HG03460 (cell line): ENCODE measurements around the gene PLAGL1.

Source experiments
- ATAC-seq: cut with Tn5 transposase; IDR thresholded peaks from one replicate; pipeline ENCODE4 v1.9.1; 2021; ENCODE audit not compliant: unreplicated experiment

The PLAGL1 gene

DNA sequence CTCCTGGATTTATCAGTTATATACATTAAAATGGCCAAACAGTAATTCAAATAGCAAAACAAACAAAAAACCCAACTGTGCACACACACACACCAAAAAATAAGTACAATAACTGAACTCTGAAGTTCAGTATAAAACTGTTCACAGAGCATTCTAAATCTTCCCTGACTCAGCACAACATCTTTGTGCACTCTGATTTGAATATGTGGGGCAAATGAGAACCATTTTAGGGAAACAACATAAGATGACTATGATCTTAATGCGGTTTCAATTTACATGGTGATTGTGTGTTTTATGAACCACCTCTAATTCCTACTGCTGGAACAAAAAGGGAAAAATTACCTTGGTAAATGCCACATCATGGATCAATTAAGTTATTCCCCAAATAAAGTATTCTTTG lies 41.7 kb downstream of the PLAGL1 start:
- ATAC-seq, result no peak

DNA sequence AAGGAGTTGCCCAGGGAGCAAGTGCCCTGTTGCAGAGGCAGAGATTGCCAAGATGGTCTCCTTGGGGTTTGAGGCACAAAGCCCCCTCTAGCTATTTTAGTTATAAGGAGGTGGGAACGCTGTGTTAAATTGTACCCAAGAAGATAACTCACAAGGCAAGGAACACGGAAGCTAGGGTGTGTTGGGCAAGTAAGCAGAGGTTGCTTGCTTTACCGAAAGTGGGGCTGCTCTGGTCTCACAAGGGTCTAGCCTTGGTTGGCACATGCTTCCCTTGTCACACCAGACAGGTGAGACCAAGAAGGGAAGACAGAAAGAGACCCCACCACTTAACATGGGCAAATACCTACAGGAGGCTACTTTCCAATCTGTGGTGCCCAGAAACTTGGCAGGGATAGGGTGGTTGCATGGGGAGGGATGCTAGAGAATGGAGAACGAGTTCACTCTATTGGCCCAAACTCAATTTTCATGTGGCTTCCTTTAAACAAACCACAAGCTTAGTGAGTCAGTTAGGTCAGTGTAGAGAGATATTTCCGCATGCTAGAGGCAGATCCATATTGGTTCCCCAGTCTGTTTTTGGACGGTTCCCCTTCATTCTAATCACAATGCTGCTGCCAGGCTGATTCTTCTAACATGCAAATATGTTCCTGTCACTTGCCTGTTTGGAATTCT lies 42.4 kb downstream of the PLAGL1 start:
- no peak for ATAC-seq

DNA sequence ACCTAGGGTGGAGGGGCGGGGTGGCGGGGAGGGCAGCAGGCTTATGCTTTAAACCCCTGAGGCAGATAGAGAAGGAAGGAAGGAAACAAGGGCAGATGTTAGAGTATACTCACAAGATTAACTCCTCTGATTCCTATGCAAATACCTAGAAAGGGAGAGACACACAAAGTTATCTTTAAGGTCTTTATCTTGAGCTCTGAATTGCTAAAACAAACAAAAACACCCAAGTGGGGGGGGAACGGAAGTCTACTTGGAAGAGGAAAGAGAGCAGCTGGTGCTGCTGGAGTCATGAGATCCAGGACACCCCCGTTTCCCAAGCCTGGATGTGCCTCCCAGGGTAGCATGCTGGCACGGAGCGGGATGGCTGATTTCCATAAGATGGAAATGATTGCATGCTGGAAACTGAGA lies 43.4 kb downstream of the PLAGL1 start:
- ATAC-seq, result no peak

DNA sequence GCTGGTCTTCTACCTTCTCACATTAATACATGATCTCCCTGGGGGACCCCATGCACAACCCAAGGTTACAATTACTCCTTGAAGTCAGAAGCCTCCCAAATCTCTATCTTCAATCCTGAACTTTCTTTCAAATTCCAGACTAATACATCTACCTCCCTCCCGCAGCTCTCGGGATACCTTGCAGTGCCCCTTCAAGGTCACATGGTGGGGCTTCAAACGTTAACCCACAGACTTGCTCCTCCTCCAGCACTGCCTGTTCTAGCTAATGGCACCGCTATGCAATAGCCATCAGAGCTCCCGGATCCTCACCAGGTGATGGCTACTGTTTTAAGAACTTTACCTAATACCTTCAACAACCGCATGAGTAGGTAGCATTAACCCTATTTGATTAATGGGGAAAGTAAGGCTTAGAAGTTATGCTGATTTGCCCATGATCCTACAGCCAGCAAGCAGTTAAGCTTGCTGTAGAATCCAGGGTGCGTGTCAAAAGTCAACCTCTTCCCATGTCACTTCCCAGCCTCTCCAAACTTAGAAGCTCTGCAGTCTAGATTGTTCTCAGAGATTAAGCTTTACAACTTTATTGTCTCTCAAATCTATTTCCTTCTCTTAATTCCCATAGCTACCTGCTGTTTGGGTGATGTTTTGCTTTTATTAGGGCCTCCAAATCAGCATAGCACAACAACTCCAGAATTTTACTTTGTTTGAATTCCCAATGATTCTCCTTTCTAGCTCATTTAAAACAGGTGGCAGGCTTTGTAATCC lies 44.7 kb downstream of the PLAGL1 start:
- ATAC-seq, result no peak

DNA sequence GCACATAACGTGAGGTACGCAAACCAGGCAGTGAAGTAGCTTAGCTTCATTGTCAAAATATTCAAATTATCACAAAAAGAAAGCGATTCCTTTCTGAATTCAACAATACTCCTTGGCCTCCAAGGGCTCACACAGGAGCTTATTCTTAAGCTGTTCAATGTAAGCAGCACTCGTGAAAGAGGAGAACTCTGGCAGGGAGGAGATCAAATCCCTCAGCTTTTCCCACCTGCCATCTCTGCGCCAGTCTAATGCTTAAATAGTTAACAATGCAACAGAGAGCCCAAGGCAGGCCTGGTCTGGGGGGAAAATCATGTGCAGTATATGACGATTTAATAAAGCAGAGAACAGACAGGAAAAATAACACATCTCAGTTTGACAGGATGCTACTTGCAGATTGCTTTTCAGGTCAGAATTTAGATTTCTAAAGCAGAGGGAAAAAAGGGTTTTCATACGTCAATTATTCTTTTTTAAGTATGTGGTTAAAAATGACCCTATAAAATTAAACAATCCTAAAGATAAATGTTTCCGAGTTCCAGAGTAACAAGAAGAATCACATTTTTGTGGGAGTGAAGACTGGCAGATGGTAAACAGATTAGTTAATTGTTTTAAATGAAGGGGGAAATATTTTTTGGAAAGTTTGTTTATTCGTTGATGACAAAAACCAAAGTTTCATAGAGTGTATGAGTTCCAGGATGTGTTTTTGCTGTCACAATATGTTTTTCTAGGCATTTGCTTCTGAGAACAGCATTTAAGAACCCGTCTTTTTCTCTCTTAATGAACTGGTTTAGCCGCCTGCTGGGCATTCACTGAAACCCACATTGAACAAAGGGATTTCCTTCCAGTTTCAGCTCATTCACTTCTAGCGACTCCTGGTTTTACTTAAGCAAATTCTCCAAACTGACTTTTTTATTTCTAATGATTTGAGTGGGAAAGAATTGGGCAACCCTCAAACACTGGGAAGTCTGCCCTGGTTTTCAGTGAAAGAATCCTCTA lies 45.9 kb downstream of the PLAGL1 start:
- ATAC-seq, result no peak

DNA sequence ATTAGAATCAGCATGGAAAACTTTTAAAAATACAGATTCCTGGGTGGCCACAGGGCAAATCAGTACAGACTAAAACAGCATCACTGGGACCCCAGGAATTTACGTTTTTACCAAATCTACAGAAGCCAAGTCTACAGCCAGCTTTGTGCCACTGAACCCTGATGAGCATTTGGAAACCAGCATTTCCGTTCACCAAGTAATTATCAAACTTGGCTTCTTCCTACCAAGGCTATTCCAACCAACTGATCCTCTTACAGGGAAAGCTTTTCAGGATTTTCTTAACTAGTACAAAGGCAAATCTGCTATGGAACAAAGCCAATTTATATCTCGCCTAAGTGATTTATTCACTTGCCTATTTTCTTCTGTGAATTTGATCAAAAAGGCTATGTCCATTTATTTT lies 47.0 kb downstream of the PLAGL1 start:
- ATAC-seq, result no peak

DNA sequence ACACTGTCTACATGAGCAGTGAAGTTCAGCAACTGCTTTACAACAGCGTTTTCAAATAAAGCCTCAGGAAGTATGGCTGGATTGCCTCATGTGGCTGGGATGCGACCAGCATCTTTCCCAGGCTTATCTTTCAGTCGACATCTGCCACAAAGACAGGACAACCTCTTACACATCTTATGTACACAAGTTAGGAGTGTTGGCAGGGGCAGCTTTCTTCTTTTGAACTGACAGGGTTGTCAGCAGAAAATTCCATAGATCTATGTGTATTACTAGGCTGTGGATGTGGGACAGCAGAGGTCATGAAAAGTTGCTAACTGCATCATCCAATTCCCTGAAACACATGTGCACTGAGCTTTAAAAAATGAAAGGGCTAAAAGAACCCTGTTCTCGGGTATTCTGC lies 48.1 kb downstream of the PLAGL1 start:
- no peak for ATAC-seq

DNA sequence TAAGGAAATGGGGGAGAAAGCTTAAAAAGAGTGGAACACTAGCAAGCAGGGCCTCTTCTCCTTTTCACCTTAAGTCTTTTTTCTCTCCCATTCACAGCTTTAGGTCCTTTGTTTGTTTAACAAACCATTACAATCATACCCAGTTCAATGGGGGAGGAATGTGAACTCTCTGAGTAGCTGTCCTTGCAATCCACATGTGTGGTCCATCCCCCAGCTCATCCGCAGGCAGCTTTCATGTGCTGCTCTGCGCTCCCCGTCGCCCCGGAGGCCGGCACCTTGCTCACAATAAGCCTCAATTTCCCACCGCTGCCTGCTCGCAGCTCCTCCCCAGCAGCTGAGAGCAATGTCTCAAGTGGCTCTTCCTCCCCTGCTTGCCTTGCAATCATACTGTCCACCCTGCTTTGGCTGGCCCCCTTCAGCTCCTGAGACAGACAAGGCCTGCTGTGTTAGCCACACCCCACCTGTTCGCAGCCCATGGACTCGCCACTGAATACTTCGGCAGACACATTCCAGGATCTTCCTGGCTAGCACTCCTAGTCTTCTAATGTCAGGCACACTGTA lies 49.1 kb downstream of the PLAGL1 start:
- no peak for ATAC-seq

DNA sequence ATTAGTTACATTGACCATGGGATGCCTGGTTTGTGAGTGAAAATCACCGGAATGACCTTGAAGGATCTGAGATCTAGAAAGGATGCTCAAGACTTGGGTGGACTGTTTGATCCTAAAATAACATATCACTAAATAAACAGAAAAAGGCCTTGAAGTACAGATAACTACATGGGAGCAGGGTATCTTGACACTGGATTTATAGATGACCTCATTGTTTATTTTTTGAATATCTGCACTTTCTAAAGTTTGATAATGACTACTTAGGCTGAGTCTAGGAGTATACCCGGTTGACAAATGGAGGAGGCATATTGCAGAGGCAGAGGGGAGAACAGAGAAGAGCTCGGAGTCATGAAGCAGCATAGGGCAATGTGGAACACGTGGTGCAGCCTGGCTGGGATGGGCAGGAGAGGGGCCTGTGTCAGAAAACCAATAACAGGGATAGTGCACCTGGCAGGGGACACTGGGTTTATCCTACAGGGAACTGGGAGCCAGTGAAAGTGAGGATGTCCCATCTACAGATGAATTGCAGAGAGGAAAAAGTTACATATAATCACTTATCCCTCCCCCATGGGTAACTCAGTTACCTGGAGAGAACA lies 50.3 kb downstream of the PLAGL1 start:
- ATAC-seq, result no peak

DNA sequence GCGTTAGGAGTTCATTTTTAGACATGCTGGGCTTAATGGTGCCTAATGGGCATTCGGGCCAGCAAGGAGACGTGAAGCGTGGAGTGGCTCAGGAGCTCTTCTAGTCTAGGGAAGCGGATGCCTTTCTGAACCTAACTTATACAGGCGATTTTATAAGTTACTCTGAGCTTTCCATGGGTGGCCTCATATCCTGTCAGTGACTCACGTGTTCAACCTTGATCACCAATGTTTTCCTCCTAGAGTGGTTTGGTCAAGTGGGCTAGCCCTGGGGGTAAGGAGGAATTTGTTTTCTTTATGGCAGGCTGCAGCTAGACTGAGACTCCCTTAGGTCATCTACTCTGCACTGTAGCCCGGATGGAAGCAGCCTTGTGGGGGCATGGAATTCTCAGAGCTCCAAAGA lies 52.1 kb downstream of the PLAGL1 start:
- ATAC-seq, result no peak

DNA sequence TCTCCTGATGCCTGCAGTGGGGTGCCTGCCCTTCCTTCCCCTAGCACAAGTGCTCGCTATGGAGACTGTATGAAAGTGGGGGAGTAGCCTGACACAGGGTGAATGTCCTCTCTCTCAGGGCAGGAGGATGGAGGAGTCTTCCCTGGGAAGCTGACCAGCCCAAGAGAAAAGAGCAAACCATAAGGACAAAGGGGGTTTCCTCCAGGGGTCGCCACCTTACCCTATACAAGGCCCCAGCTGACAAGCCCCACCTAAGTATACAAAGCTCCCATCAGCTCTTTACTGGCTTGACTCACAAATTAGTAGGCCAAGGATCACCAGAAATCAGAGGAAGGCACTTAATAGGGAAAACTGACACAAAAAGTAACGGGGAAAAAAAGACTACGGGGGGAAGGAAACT lies 54.1 kb downstream of the PLAGL1 start:
- ATAC-seq, result no peak

DNA sequence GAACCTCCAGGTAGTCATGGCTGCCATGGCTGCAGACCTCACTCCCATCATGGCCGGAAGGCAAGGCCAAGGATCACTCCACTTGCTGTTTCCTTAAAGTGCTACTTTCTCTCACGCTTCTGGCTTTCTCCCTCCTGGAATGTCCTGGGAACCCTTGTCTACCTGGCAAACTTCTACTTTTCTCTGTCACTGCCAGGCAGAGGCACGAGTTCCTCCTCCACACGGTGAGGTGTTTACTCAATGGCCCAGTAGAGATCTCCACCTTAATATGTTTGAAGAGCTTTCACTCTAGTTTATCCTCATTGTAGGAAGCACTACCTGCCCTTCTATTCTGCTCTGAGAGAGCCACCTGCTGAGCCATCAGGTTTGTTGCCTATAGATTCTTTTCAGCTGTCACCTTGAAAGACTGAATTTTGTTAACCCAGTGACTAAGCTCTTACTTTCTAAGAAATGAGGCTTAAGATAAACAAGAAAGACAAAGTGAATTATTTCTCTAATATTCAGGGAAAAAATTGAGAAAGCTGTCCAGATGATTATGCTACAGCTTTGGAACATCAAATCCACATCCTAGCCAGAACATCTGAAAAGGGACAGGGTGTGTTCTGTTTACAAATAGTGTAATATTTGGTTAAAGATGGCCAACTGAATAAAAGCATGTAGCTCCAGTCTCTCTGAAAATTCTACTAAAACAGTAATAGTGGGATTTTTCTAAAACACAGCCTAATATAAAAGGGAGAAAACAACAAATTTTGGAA lies 54.9 kb downstream of the PLAGL1 start:
- no peak for ATAC-seq

DNA sequence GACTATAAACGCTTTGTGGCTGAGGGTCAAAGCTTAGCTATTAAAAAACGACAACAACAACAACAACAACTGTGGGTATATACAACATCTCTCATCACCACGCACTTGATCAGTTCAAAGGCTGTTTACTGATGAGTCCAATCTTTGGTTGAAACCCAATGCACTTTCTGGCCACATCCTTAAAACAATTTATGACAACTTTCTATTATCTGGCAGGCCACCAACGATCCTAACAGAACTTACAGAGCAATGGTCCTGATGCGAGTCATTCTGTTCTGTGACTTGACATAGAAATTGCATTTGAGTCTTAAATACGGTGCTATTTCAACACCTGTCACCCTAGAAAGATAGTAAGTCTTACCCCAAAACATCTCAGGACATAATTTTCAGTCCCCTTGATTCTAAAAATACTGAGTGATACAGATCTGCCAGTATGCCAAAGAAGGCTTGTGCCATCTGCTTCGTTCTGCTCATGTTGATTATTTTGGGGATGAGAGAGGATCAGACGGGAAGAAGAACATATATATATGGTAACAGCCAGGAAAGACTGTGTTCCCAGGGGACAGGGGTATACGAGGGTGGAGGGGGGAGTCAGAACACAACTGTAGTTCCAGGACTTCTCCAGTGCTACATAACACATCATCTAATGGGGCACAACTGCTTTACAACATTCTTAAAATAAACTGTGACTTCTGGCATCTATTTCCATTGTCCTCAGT lies 55.8 kb downstream of the PLAGL1 start:
- no peak for ATAC-seq

DNA sequence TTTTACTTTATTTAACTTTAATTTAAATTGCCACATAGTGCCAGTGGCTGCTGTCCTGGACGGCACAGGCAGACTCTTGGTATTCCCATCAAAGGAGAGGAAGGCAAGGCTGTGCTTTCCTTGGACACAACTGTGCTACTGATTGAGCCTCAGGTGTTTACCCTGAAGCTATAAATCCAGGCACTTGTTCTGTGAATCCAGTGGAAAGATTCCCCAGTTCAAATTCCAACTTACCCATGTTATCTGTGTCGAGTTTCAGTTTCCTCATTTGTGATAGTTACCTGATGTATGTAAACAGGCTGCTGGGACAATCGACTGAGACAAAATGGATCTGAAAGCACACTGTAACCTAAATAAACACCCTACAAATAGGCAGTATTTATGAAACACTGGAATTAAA lies 57.2 kb downstream of the PLAGL1 start:
- no peak for ATAC-seq

DNA sequence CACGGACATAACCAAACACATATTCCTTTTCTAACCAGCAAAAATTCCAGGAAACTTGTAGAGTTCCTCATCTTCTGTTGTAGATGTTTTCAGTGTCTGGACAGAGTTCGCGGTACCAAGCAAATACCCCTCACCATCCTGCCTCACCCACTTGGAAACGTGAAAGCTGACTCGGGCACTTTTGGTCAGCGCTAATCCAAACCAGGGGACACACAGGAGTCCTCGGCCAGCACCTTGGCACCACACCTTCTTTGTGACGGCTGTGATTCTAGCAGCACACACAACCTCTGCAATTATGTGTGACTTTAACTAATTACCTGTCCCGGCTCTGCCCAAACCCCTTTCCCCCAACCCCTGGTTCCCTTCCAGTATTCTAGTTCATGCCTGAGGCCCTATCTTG lies 58.1 kb downstream of the PLAGL1 start:
- ATAC-seq, result no peak

DNA sequence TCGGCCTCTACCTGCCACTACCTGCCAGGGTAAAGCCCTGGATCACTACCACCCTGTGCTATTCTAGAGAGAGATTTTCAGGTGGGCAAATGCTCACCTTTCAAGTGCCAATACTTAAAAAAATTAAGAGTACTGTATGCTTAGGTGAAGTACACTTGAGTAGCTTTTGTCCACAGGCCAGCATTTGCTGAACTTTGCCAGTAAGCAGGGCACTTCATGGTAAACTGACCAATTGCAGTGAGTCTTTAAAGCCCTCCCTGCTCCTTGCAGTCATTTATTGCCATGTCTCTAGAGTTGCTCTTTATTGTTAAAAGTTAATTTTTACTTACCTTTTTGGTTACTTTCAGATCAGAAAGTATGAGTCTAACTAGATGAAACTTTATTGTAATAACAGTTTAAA lies 58.5 kb downstream of the PLAGL1 start:
- ATAC-seq, result no peak

DNA sequence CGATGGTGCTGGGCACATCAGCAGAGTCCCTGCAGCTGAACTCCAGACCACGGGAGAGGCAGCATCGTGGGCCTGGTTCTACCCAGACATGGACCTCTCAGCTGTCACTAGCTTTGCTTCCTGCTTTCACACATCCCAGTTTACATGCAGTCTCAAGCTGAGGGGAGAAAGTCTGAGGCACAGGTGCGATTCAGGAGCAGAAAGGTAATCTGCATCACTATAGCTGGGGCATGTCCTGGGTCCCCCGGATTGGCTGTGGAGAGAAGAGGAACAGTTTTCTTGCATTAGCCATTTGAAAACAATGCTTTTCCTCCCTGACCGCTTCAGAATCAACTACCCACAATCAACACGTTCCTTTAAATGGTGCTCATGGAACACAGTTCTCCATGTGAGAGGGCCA lies 59.9 kb downstream of the PLAGL1 start:
- ATAC-seq, result no peak

DNA sequence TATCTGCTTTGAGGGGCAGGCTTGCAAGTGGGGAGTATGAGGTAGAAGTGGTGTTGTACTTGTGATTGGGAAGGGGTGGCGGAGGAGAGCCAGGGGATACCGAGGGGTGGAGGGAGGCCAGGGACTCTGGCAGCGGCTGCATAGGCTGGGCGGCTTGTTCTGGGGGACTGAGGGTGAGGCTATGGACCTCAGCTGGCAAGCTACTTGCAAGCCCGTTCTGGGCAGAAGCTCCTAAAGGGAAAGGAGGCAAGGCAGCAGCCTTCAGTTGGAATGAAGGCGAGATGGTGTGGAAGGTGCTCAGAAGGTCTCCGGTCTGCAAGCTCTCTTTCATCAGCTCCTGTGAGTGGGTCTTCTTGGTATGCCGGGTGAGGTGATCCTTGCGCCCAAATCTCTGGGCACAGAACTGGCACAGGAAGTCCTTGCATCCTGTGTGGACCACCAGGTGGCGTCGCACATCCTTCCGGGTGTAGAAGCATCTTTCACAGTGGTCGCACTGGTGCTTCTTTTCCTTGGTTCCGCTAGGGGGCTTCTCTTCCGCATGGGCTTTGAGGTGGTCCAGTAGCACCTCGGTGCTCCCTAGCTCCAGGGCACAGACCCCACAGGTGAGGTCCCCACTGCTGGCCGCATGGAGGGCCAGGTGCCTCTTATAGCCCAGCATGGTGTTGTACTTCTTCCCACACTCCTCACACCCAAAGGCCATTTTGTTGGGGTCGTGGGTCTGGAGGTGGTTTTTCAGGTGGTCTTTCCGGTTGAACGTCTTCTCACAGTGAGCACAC lies 66.0 kb downstream of the PLAGL1 start:
- ATAC-seq, result peak; percentile 62
